Renal cortical epithelial cell (primary cell): ENCODE results near the gene TFIP11. TPM values are rescaled to one million over a fixed set of nuclear protein-coding genes. Genes with fewer than 3 reads are reported as not detected.
"Not testable (repeated sequence)": the region's sequence is repeated elsewhere in the genome, so short reads cannot be mapped to it uniquely, and the experiment has no call there.

Experiments used
- DNase-seq: peaks from one replicate; pipeline ENCODE4 v3.0.0-alpha.2; 2011; ENCODE audit warnings: low read depth
- total RNA-seq: library from RNA; depleted of rRNA; stranded (reverse); fragments of >200 nt; gene quantifications from 2 replicates; pipeline ENCODE4 v1.2.3, GENCODE V29; 2014

TFIP11 gene
- total RNA-seq, 1 donor from 2014 or later, result 50.4 TPM

- no peak for DNase-seq
Observed at GRCh38 chr22:26541167-26541819, 29.0 kb upstream of the TFIP11 start.

GRCh38 chr22:26540119-26540518, 27.8 kb upstream of the TFIP11 start:
- DNase-seq, result no peak

DNA sequence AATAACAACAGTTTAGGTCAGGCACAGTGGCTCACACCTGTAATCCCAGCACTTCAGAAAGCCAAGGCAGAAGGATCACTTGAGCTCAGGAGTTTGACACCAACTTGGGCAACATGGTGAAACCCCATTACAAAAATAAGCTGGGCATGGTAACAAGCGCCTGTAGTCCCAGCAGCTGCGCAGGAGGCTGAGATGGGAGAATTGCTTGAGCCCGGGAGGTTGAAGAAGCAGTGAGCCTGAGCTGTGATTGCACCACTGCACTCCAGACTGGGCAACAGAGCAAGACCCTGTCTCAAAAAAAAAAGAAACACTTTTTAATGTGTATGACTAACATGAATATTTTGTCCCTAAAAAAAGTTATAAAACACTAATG, 24.5 kb upstream of the TFIP11 start:
- DNase-seq, result no peak

DNA sequence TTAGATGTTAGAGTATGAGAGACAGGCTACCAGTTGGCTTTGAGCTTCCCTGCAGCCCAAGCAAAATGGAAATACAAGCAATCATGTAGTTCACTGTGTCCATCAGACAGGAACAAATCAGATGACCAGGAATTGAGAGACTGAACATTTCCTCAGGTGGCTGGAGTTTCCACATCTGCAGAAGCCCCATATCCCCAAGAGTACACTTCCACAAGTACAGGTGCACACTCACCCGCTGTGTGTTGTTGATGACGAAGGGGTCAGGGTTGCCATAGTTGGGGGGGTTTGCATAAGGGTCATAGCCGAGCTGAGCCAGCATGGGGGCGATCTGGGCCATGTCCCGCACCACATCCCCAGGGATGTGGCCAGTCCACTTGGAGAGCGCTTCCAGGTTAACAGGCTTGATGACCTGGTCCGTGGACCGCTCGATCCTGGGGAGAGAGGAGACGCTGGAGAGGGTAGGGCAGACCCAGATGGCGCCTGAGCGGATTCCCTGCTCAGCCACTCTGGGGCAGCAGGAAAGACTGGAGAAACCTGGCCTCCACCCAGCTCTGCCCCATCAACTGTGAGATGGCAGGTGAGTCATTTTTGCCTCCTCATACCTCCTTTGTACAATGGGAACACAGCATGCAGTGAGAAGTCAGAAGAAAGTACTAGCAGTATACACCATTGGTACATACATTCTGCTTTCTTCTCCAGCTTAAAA, 23.9 kb upstream of the TFIP11 start:
- DNase-seq, result no peak

DNA sequence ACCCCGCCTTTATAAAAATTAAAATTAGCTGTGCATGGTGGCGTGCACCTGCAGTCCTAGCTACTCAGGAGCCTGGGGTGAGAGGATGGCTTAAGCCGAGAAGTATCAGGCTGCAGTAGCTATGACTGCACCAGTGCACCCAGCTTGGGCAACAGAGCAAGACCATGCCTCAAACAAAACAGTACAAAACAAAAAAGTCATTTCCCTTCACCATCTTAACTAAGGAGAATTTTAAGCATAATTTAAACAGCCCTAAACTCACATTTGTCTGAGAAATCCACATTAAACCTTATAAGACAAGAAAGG, 23.3 kb upstream of the TFIP11 start:
- no peak for DNase-seq

- DNase-seq, result no peak
Observed at GRCh38 chr22:26534874-26535602, 22.8 kb upstream of the TFIP11 start.

- no peak for DNase-seq
Observed at GRCh38 chr22:26534171-26534855, 22.0 kb upstream of the TFIP11 start.

DNA sequence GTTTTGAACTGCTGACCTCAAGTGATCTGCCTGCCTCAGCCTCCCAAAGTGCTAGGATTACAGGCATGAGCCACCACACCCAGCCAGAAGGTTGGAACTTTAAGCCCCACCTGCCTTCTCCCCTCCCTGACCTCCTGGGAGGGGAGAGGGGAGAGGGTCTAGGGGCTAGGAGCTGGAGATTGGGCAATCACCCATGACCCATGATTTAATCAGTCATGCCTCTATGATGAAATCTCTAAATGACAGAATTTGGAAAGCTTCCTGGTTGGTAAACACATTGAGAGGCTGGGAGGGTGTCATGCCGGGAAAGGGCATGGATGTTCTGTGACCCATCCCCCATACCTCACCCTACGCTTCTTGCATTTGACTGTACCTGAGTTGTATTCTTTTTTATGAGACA, 17.1 kb upstream of the TFIP11 start:
- peak; percentile 68 for DNase-seq

DNA sequence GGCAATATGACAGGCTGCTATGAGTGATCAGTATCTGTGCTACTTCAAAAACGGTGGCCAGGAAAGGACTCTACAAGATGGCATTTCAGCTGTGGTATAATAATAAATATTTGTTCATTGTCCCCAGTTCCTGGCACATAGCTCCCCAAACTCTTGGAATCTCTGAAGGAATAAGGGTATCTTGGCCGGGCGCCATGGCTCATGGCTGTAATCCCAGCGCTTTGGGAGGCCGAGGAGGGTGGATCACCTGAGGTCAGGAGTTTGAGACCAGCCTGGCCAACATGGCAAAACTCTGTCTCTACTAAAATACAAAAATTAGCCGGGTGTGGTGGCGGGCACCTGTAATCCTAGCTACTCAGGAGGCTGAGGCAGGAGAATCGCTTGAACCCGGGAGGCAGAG, 16.2 kb upstream of the TFIP11 start:
- not testable (repeated sequence) for DNase-seq

DNA sequence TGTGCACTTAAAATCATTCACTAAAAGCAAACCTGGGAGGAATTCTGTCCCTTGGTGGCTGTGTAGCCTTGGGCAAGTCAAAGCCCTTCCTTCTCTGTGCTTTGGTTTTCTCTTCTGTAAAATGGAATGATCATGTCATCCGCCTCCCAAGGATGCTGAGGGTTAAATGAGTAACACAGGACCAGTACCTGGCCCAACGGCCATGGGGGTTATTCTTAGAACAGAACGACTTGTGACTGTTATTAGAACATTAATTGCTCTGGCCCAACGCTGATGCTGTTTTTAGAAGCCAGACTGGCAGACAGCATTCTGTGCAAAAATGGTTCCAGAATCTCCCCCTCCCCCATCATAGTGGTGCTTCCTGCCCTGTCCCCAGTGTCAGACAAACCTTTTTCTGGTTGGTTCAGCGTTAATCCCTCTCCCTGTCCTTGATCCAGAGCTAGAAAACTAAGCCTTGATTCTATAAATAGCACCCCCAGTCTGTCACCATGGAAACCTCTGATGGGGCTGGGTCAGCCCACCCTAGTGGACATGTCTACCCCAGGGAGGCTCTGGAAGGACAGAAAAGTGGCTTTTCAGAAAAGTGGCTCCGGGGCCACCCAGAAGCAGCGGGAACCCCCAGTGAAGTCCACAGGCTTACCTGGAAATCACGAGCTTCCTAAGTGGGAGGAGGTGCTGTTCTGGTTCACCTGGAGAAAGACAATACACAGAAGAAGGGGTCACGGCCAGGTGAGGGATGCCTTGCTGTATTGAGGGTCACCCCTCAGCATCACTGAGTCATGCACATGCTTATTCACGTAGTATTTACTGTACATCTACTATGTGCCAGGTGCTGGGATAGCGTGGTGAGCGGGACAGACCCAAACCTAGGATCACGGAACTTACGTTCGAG, 15.5 kb upstream of the TFIP11 start:
- DNase-seq, result no peak

- no peak for DNase-seq
Observed at GRCh38 chr22:26527167-26527566, 14.9 kb upstream of the TFIP11 start.

DNA sequence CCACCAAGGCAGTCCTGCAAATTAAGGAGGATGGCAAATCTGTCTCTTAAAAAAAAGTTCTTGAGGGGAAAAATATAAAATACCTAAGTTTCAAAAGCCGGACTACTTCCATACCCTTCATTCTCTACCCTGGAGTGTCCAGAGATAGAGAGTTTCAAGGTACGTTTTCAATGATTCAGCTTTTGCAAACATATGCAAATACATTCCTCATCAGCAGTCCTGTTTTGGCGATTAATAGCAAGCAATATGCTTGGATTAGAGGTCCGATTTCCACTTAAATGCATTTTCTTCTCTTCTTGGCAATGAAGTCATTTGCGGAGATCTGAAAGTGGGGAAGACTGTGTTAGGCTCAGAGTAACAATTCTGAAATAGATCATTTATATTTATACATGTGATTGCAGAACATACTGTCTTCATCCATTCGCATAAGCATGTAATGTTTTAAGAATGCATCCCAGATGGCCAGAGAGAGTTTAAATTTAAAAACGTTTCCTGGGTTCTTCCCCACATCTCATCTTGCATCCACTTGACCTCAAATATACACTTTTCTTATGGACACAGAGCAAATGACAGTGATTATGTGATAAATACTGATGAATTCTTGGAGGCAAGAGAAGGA, 13.8 kb upstream of the TFIP11 start:
- DNase-seq, result no peak

DNA sequence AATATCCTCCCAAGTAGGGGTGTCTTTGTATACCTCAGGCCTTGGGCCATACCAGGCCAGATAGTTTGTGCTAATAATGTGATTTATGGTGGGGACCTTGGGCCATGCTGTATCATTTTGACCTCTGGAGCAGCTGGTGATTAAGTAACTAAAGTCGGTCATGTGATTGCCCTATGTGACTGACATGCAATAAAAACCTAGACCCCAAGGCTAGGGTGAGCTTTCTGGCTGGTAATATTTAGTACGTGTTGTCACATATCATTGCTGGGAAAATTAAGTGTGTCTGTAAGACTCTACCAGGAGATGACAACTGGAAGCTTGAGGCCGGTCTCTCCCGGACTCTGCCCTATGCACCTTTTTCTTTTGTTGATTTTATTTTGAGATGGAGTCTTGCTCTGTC, 12.6 kb upstream of the TFIP11 start:
- no peak for DNase-seq

- no peak for DNase-seq
Observed at GRCh38 chr22:26522592-26522991, 10.3 kb upstream of the TFIP11 start.

DNA sequence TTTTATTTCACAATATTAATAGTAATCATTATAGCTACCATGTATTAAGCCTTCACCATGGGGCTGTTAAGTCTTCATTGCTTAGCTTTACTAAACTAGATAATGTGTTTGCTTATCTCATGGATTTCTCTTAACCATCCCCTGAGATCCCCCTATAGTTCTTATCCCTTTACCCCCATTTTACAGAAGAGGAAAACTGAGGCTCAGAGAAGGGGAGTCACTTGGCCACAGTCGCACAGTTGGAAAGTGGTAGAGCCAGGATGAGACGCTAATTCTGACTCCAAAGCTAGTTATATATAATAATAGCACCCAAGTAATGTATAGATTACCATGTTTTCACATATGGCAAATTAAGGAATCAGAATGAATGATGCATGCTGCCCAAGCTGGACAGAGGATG, 9.7 kb upstream of the TFIP11 start:
- DNase-seq, result no peak

DNA sequence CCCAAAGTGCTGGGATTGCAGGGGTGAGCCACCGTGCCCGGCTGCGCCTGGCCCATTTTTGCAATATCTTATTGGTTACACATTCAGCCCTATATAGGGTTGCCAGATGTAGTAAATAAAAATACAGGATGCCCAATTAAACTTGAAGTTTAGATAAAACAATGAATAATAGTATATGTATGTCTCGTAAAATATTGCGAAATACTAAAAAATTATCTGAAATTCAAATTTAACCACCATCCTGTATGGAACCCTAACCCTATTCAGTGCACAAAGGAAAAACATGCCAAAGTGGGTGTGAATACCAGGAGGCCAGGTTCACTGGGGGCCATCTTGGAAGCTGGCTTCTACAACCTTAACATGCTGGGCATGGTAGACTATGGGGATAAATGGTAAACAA, 5.2 kb upstream of the TFIP11 start:
- DNase-seq, result no peak

GRCh38 chr22:26516503-26516902, 4.2 kb upstream of the TFIP11 start:
- no peak for DNase-seq

- no peak for DNase-seq
Observed at GRCh38 chr22:26515931-26516330, 3.7 kb upstream of the TFIP11 start.

- no peak for DNase-seq
Observed at GRCh38 chr22:26514419-26515161, 2.3 kb upstream of the TFIP11 start.

GRCh38 chr22:26513838-26514237, 1.6 kb upstream of the TFIP11 start:
- DNase-seq, result no peak

GRCh38 chr22:26508148-26508547, 4.1 kb downstream of the TFIP11 start:
- no peak for DNase-seq
